ENCODE data around the gene ITGA11. TPM values are rescaled to one million over a fixed set of nuclear protein-coding genes. Genes with fewer than 3 reads are reported as not detected.

Gene ITGA11
- polyA plus RNA-seq, 1 donor: 2.3 TPM

- DNase-seq: no peak
Observed at GRCh38 chr15:68265081-68265480, 166.9 kb downstream of the ITGA11 start.

GRCh38 chr15:68264282-68264681, 167.7 kb downstream of the ITGA11 start:
- DNase-seq: no peak

GRCh38 chr15:68262514-68263356, 169.2 kb downstream of the ITGA11 start:
- DNase-seq: no peak

- DNase-seq: no peak
Observed at GRCh38 chr15:68261980-68262379, 170.0 kb downstream of the ITGA11 start.

- DNase-seq: no peak
Observed at GRCh38 chr15:68261241-68261640, 170.7 kb downstream of the ITGA11 start.

- DNase-seq: no peak
Observed at GRCh38 chr15:68259883-68260282, 172.1 kb downstream of the ITGA11 start.

- no peak for DNase-seq
Observed at GRCh38 chr15:68258692-68259091, 173.3 kb downstream of the ITGA11 start.

- peak; percentile 80 for DNase-seq
Observed at GRCh38 chr15:68256675-68257450, 175.1 kb downstream of the ITGA11 start.

GRCh38 chr15:68252925-68253534, 178.9 kb downstream of the ITGA11 start:
- peak; percentile 69 for DNase-seq

GRCh38 chr15:68249058-68249713, 182.8 kb downstream of the ITGA11 start:
- no peak for DNase-seq

Other genes with a start within 250 kb of the ITGA11 start
- 7.7 TPM for gene CALML4, start 226.8 kb downstream of the ITGA11 start, polyA plus RNA-seq (ENCODE audit: insufficient read length)
- gene CLN6, start 202.4 kb downstream of the ITGA11 start, polyA plus RNA-seq (ENCODE audit: insufficient read length): 19.2 TPM
- gene FEM1B, start 154.4 kb downstream of the ITGA11 start, polyA plus RNA-seq (ENCODE audit: insufficient read length): 32.4 TPM
- gene CORO2B, start 146.8 kb upstream of the ITGA11 start, polyA plus RNA-seq (ENCODE audit: insufficient read length): 4.7 TPM

All from hindlimb muscle (tissue), 1 donor.